Spleen (tissue), 11 donors: Measurements from ENCODE around the gene BAHCC1. TPM values are rescaled to one million over a fixed set of nuclear protein-coding genes. Genes with fewer than 3 reads are reported as not detected.

Experiments used
- DNase-seq: peaks from one replicate; pipeline ENCODE4 v3.0.0-alpha.2; 2020
- H3K27ac ChIP-seq, 8 donors: fragments of 200-600 bp; sonication (generic) in 7 of 8; 1 replicate in 4 of 8; 2 replicates in 4 of 8; pipeline versions ENCODE4 v1.5.0 to v1.8.0; 2016 to 2021; ENCODE audit warnings: inconsistent platforms in 4 of 8, mild to moderate bottlenecking in 4 of 8, moderate library complexity in 1 of 8
- H3K27me3 ChIP-seq, 7 donors: fragments of 200-600 bp; sonication (generic) in 6 of 7; replicated peaks in 1 of 7; 1 replicate in 4 of 7; 2 replicates in 3 of 7; pipeline versions ENCODE4 v1.5.0 to v1.8.0; 2016 to 2021; ENCODE audit warnings: inconsistent platforms in 3 of 7, mild to moderate bottlenecking in 1 of 7
- H3K36me3 ChIP-seq, 6 donors: fragments of 200-600 bp; sonication (generic) in 5 of 6; 1 replicate in 4 of 6; 2 replicates in 2 of 6; pipeline versions ENCODE4 v1.5.0 to v1.8.0; 2016 to 2021; ENCODE audit warnings: inconsistent platforms in 2 of 6
- H3K4me1 ChIP-seq, 6 donors: fragments of 200-600 bp; sonication (generic) in 5 of 6; 1 replicate in 3 of 6; 2 replicates in 3 of 6; pipeline versions ENCODE4 v1.5.0 to v1.8.0; 2016 to 2021; ENCODE audit warnings: inconsistent platforms in 3 of 6
- H3K4me3 ChIP-seq, 8 donors: fragments of 200-600 bp; sonication (generic) in 7 of 8; 1 replicate in 4 of 8; 2 replicates in 4 of 8; pipeline versions ENCODE4 v1.5.0 to v1.8.0; 2016 to 2021; ENCODE audit warnings: inconsistent platforms in 4 of 8, mild to moderate bottlenecking in 4 of 8, moderate library complexity in 2 of 8
- H3K9me3 ChIP-seq, 8 donors: fragments of 200-600 bp; sonication (generic) in 7 of 8; 1 replicate in 4 of 8; 2 replicates in 4 of 8; pipeline versions ENCODE4 v1.5.0 to v1.8.0; 2016 to 2021; ENCODE audit warnings: inconsistent platforms in 4 of 8
- CTCF ChIP-seq, 11 experiments: fragments of 200-600 bp in 7 of 11; fragments of 450-650 bp in 4 of 11; sonication (generic) in 4 of 11; IDR thresholded peaks in 8 of 11; conservative IDR thresholded peaks in 3 of 11; 1 replicate in 7 of 11; 2 replicates in 4 of 11; pipeline versions ENCODE4 v1.4.0 to v1.8.0; 2016 to 2021; ENCODE audit warnings: antibody characterized with exemption in 11 of 11, inconsistent platforms in 4 of 11, mild to moderate bottlenecking in 1 of 11
- POLR2A ChIP-seq, 3 donors: fragments of 450-650 bp; IDR thresholded peaks; one replicate each; pipeline ENCODE4 v1.5.1; 2017; ENCODE audit warnings: antibody characterized with exemption in 3 of 3, mild to moderate bottlenecking in 1 of 3
- POLR2AphosphoS5 ChIP-seq, 3 donors: sonication (generic); formaldehyde crosslinking; IDR thresholded peaks; one replicate each; pipeline ENCODE4 v1.5.1; 2017; ENCODE audit warnings: antibody characterized with exemption in 3 of 3
- WGBS, 5 donors: extraction: QIAGEN DNeasy Blood & Tissue Kit in 3 of 5; methylation state at CpG; one replicate each; pipeline versions ENCODE4 v1.1.5 to v1.1.7; 2013 to 2018; 5-methylcytosine and 5-hydroxymethylcytosine counted together
- intact Hi-C: fragments of 100-400 bp; cut with DNase I; formaldehyde crosslinking; loops from one replicate; pipeline ENCODE4 v1.15.0; 2023; ENCODE audit warnings: low total_unique reads
- polyA plus RNA-seq, 3 donors: library from polyadenylated mRNA; stranded (reverse); fragments of 200-250 nt; gene quantifications; one replicate each; pipeline ENCODE4 v1.2.1, GENCODE V29; 2013
- total RNA-seq, 7 donors: library from RNA; depleted of rRNA in 3 of 7; stranded (reverse); fragments of >200 nt in 3 of 7; fragmentation: NEBNext Ultra II Directional in 4 of 7; extraction: Animal tissue kit (Norgen Biotek cat#: 25700) in 4 of 7; gene quantifications; one replicate each; pipeline versions ENCODE4 v1.1.0 to v1.2.1, GENCODE V29; 2016 to 2021
- donor health status: healthy with polysubstance abuse.
- donor health status: DM: no; HTN: no; CAD: no; lungs with moderate emphysema.
- donor health status: DM: no; HTN: no; CAD: no.
- donor health status: Bipolar disorder and iron deficiency.
- donor health status: healthy.
- donor health status: DM: no; HTN: no; CAD: no.
- donor health status: DM: yes; HTN: yes; CAD: no.

Gene BAHCC1
- total and polyA plus RNA-seq, 10 donors: 1.7 to 20.3 (median 12.4) TPM

- Histone ChIP-seq H3K9me3 (no peaks in the 10 kb centered on the region), H3K27me3 (peaks cover 0 to 95% (median 19%) of the 10 kb centered on the region in 7 donors), H3K4me3 (no peak overlapping the region), H3K4me1 (peaks cover 21 to 83% (median 50%) of the 10 kb centered on the region in 6 donors), H3K36me3 (no peaks in the 10 kb centered on the region), H3K27ac (peak overlapping the region in 7 of 8 donors; percentile 51 to 95 (median 90))
- intact Hi-C loops: no loop called here
- WGBS, 5 donors: 61 to 76% (median 67%) methylated on average over 11 of the region's 11 CpGs
- no peak for TF ChIP-seq POLR2A (IDR thresholded peaks at IDR 0.05)
- no peak for TF ChIP-seq POLR2AphosphoS5 (IDR thresholded peaks at IDR 0.05)
- TF ChIP-seq CTCF (IDR thresholded peaks at IDR 0.05 in 8 of 11, conservative IDR thresholded peaks at IDR 0.05 in 3 of 11): no peak
- no peak for DNase-seq
Measured at GRCh38 chr17:81404558-81405165, 9.4 kb downstream of the BAHCC1 start.

- H3K4me1 ChIP-seq: peaks cover 15 to 83% (median 44%) of the 10 kb centered on the region in 6 donors
- H3K4me3 ChIP-seq: no peak overlapping the region
- WGBS, 5 donors: 44 to 62% (median 59%) methylated on average over 5 to 7 of the region's 7 CpGs
- H3K27me3 ChIP-seq: peaks cover 0 to 95% (median 12%) of the 10 kb centered on the region in 7 donors
- H3K9me3 ChIP-seq: no peaks in the 10 kb centered on the region
- DNase-seq: no peak
- H3K36me3 ChIP-seq: no peaks in the 10 kb centered on the region
- peak overlapping the region in 7 of 8 donors; percentile 36 to 95 (median 89) for H3K27ac ChIP-seq
- no peak for TF ChIP-seq CTCF (IDR thresholded peaks at IDR 0.05 in 8 of 11, conservative IDR thresholded peaks at IDR 0.05 in 3 of 11)
- no peak for TF ChIP-seq POLR2A (IDR thresholded peaks at IDR 0.05)
- peak in 1 of 3 donors; percentile 40 for TF ChIP-seq POLR2AphosphoS5 (IDR thresholded peaks at IDR 0.05)
- intact Hi-C loops: no loop called here
Measured at GRCh38 chr17:81405411-81405872, 10.2 kb downstream of the BAHCC1 start.

- Histone ChIP-seq H3K27ac (peak overlapping the region in 7 of 8 donors; percentile 36 to 95 (median 89)), H3K9me3 (no peaks in the 10 kb centered on the region), H3K4me1 (peaks cover 8 to 83% (median 39%) of the 10 kb centered on the region in 6 donors), H3K27me3 (peaks cover 0 to 94% (median 4%) of the 10 kb centered on the region in 7 donors), H3K36me3 (no peaks in the 10 kb centered on the region), H3K4me3 (no peak overlapping the region)
- no peak for DNase-seq
- TF ChIP-seq POLR2A (IDR thresholded peaks at IDR 0.05) (no peak), CTCF (IDR thresholded peaks at IDR 0.05 in 8 of 11, conservative IDR thresholded peaks at IDR 0.05 in 3 of 11) (no peak), POLR2AphosphoS5 (IDR thresholded peaks at IDR 0.05) (no peak)
- intact Hi-C loops: no loop called here
- 68 to 74% (median 71%) methylated on average over 41 to 42 of the region's 42 CpGs for WGBS, 5 donors
Measured at GRCh38 chr17:81406117-81406953, 11.1 kb downstream of the BAHCC1 start.

GRCh38 chr17:81408049-81408448 is 12.8 kb downstream of the BAHCC1 start:
- 77 to 91% (median 84%) methylated on average over 6 to 14 of the region's 14 CpGs for WGBS, 5 donors
- H3K36me3 ChIP-seq: no peaks in the 10 kb centered on the region
- no peak overlapping the region for H3K4me3 ChIP-seq
- intact Hi-C loops: no loop called here
- H3K27ac ChIP-seq: no peak overlapping the region
- TF ChIP-seq POLR2A (IDR thresholded peaks at IDR 0.05): no peak
- no peak for TF ChIP-seq CTCF (IDR thresholded peaks at IDR 0.05 in 8 of 11, conservative IDR thresholded peaks at IDR 0.05 in 3 of 11)
- TF ChIP-seq POLR2AphosphoS5 (IDR thresholded peaks at IDR 0.05): no peak
- peaks cover 14 to 83% (median 37%) of the 10 kb centered on the region in 6 donors for H3K4me1 ChIP-seq
- H3K27me3 ChIP-seq: peaks cover 0 to 91% (median 0%) of the 10 kb centered on the region in 7 donors
- no peak for DNase-seq
- H3K9me3 ChIP-seq: no peaks in the 10 kb centered on the region
